ENCODE measurements around the gene ACACA.

The ACACA gene

GRCh38 chr17:37231887-37232286 is 174.7 kb downstream of the ACACA start:
- DNase-seq (ENCODE audit: low read depth in 2 of 2) = no peak

- no peak for DNase-seq (ENCODE audit: low read depth in 2 of 2)
Measured at GRCh38 chr17:37230633-37231032, 176.0 kb downstream of the ACACA start.

- DNase-seq (ENCODE audit: low read depth in 2 of 2) = no peak
Measured at GRCh38 chr17:37225465-37225864, 181.2 kb downstream of the ACACA start.

- no peak for DNase-seq (ENCODE audit: low read depth in 2 of 2)
Measured at GRCh38 chr17:37221865-37222264, 184.8 kb downstream of the ACACA start.

GRCh38 chr17:37220607-37220953 is 186.1 kb downstream of the ACACA start:
- DNase-seq (ENCODE audit: low read depth in 2 of 2) = no peak

GRCh38 chr17:37219876-37220606 is 186.6 kb downstream of the ACACA start:
- no peak for DNase-seq (ENCODE audit: low read depth in 2 of 2)

GRCh38 chr17:37218849-37219248 is 187.8 kb downstream of the ACACA start:
- DNase-seq (ENCODE audit: low read depth in 2 of 2) = no peak

GRCh38 chr17:37214416-37214815 is 192.2 kb downstream of the ACACA start:
- DNase-seq (ENCODE audit: low read depth in 2 of 2) = no peak

GRCh38 chr17:37213927-37214326 is 192.7 kb downstream of the ACACA start:
- no peak for DNase-seq (ENCODE audit: low read depth in 2 of 2)

- DNase-seq (ENCODE audit: low read depth in 2 of 2) = no peak
Measured at GRCh38 chr17:37212179-37212578, 194.5 kb downstream of the ACACA start.

- no peak for DNase-seq (ENCODE audit: low read depth in 2 of 2)
Measured at GRCh38 chr17:37211136-37211535, 195.5 kb downstream of the ACACA start.

- DNase-seq (ENCODE audit: low read depth in 2 of 2) = no peak
Measured at GRCh38 chr17:37207103-37207502, 199.5 kb downstream of the ACACA start.

- no peak for DNase-seq (ENCODE audit: low read depth in 2 of 2)
Measured at GRCh38 chr17:37206299-37206698, 200.3 kb downstream of the ACACA start.

- DNase-seq (ENCODE audit: low read depth in 2 of 2) = no peak
Measured at GRCh38 chr17:37200497-37200896, 206.1 kb downstream of the ACACA start.

GRCh38 chr17:37197336-37197735 is 209.3 kb downstream of the ACACA start:
- no peak for DNase-seq (ENCODE audit: low read depth in 2 of 2)

- DNase-seq (ENCODE audit: low read depth in 2 of 2) = no peak
Measured at GRCh38 chr17:37194208-37194607, 212.4 kb downstream of the ACACA start.

- no peak for DNase-seq (ENCODE audit: low read depth in 2 of 2)
Measured at GRCh38 chr17:37191219-37191618, 215.4 kb downstream of the ACACA start.

GRCh38 chr17:37190493-37190892 is 216.1 kb downstream of the ACACA start:
- no peak for DNase-seq (ENCODE audit: low read depth in 2 of 2)

GRCh38 chr17:37188157-37188556 is 218.5 kb downstream of the ACACA start:
- no peak for DNase-seq (ENCODE audit: low read depth in 2 of 2)

- DNase-seq (ENCODE audit: low read depth in 2 of 2) = no peak
Measured at GRCh38 chr17:37187262-37187661, 219.4 kb downstream of the ACACA start.

GRCh38 chr17:37182786-37183465 is 223.7 kb downstream of the ACACA start:
- no peak for DNase-seq (ENCODE audit: low read depth in 2 of 2)

GRCh38 chr17:37180376-37180775 is 226.3 kb downstream of the ACACA start:
- no peak for DNase-seq (ENCODE audit: low read depth in 2 of 2)

GRCh38 chr17:37179893-37180292 is 226.7 kb downstream of the ACACA start:
- no peak for DNase-seq (ENCODE audit: low read depth in 2 of 2)
